ENCODE results near the gene CEP57L1.

The CEP57L1 gene

GRCh38 chr6:109204511-109204910 is 109.2 kb downstream of the CEP57L1 start:
- H3K27ac ChIP-seq (ENCODE audit: low read depth, low read length): no peak overlapping the region
- H3K9ac ChIP-seq (ENCODE audit: low read depth in 1 of 2, low read length in 2 of 2): no peak overlapping the region
- no peak overlapping the region for H3K4me3 ChIP-seq (ENCODE audit: low read depth in 1 of 2, low read length in 2 of 2)
- H3K4me1 ChIP-seq (ENCODE audit: control insufficient read depth in 1 of 2, insufficient read depth in 2 of 2, low read length in 2 of 2): no peaks in the 10 kb centered on the region
- no peaks in the 10 kb centered on the region for H3K27me3 ChIP-seq (ENCODE audit: control insufficient read depth in 1 of 2, insufficient read depth in 2 of 2, low read length in 2 of 2)
- no peaks in the 10 kb centered on the region for H3K9me3 ChIP-seq (ENCODE audit: control insufficient read depth in 1 of 2, low read length in 2 of 2)
- no peaks in the 10 kb centered on the region for H3K36me3 ChIP-seq (ENCODE audit: control insufficient read depth in 1 of 2, insufficient read depth in 2 of 2, low read length in 2 of 2)

GRCh38 chr6:109212683-109213082 is 117.4 kb downstream of the CEP57L1 start:
- H3K4me3 ChIP-seq (ENCODE audit: low read depth in 1 of 2, low read length in 2 of 2): no peak overlapping the region
- H3K27me3 ChIP-seq (ENCODE audit: control insufficient read depth in 1 of 2, insufficient read depth in 2 of 2, low read length in 2 of 2): no peaks in the 10 kb centered on the region
- no peak overlapping the region for H3K9ac ChIP-seq (ENCODE audit: low read depth in 1 of 2, low read length in 2 of 2)
- no peaks in the 10 kb centered on the region for H3K36me3 ChIP-seq (ENCODE audit: control insufficient read depth in 1 of 2, insufficient read depth in 2 of 2, low read length in 2 of 2)
- peaks cover 4 to 5% of the 10 kb centered on the region in 2 donors for H3K9me3 ChIP-seq (ENCODE audit: control insufficient read depth in 1 of 2, low read length in 2 of 2)
- no peak overlapping the region for H3K27ac ChIP-seq (ENCODE audit: low read depth, low read length)
- no peaks in the 10 kb centered on the region for H3K4me1 ChIP-seq (ENCODE audit: control insufficient read depth in 1 of 2, insufficient read depth in 2 of 2, low read length in 2 of 2)

Data from duodenal mucosa (tissue), 2 donors.